SK-N-SH treated with all-trans-retinoic acid at 6 μM for 48 hours (cell line): ENCODE data around the gene SFI1.

Experiments used
- ATAC-seq: fragments of 200-7000 bp; cut with Tn5 transposase; 3 replicates; pipeline ENCODE4 v1.9.1; 2020; ENCODE audit warnings: mild to moderate bottlenecking, moderate library complexity
- ARNTL ChIP-seq: fragments of 450-650 bp; formaldehyde crosslinking; IDR thresholded peaks from 2 replicates; pipeline ENCODE4 v1.5.0; 2020; ENCODE audit warnings: low read depth, mild to moderate bottlenecking, moderate library complexity, borderline replicate concordance
- BACH2 ChIP-seq: fragments of 250-450 bp; sonication (Bioruptor Pico); IDR thresholded peaks from 2 replicates; pipeline ENCODE4 v1.9.0; 2021; ENCODE audit warnings: mild to moderate bottlenecking, borderline replicate concordance
- CSDC2 ChIP-seq: fragments of 250-450 bp; sonication (Bioruptor Pico); IDR thresholded peaks from 2 replicates; pipeline ENCODE4 v1.5.0; 2020; ENCODE audit warnings: mild to moderate bottlenecking, moderate library complexity
- ESRRG ChIP-seq: fragments of 250-450 bp; sonication (Bioruptor Pico); IDR thresholded peaks from 2 replicates; pipeline ENCODE4 v1.6.1; 2021; ENCODE audit warnings: mild to moderate bottlenecking
- GLIS3 ChIP-seq: fragments of 250-450 bp; sonication (Bioruptor Pico); IDR thresholded peaks from 2 replicates; pipeline ENCODE4 v1.5.0; 2020; ENCODE audit warnings: mild to moderate bottlenecking, moderate library complexity
- ISL1 ChIP-seq: fragments of 250-450 bp; sonication (Bioruptor Pico); IDR thresholded peaks from 2 replicates; pipeline ENCODE4 v2.1.2; 2022; ENCODE audit warnings: mild to moderate bottlenecking, moderate library complexity
- OSR1 ChIP-seq: fragments of 250-450 bp; sonication (Bioruptor Pico); IDR thresholded peaks from 2 replicates; pipeline ENCODE4 v1.8.0; 2022; ENCODE audit warnings: moderate library complexity, mild to moderate bottlenecking, inconsistent platforms
- PATZ1 ChIP-seq: fragments of 250-450 bp; sonication (Bioruptor Pico); IDR thresholded peaks from 2 replicates; pipeline ENCODE4 v1.8.0; 2020; ENCODE audit warnings: mild to moderate bottlenecking, moderate library complexity, borderline replicate concordance
- PPARA ChIP-seq: fragments of 250-450 bp; sonication (Bioruptor Pico); IDR thresholded peaks from 2 replicates; pipeline ENCODE4 v1.5.0; 2020; ENCODE audit warnings: mild to moderate bottlenecking, borderline replicate concordance
- RARB ChIP-seq: fragments of 250-450 bp; sonication (Bioruptor Pico); IDR thresholded peaks from 2 replicates; pipeline ENCODE4 v1.8.0; 2021; ENCODE audit warnings: mild to moderate bottlenecking, moderate library complexity
- SNAI2 ChIP-seq: fragments of 250-450 bp; sonication (Bioruptor Pico); IDR thresholded peaks from 2 replicates; pipeline ENCODE4 v1.5.0; 2020; ENCODE audit warnings: mild to moderate bottlenecking, moderate library complexity
- TCF4 ChIP-seq: fragments of 250-450 bp; sonication (Bioruptor Pico); IDR thresholded peaks from 2 replicates; pipeline ENCODE4 v1.8.0; 2021; ENCODE audit warnings: mild to moderate bottlenecking, moderate library complexity, borderline replicate concordance
- TOX ChIP-seq: fragments of 250-450 bp; sonication (Bioruptor Pico); IDR thresholded peaks from 2 replicates; pipeline ENCODE4 v1.8.0; 2021; ENCODE audit warnings: mild to moderate bottlenecking, moderate library complexity, borderline replicate concordance
- ZC3H10 ChIP-seq: fragments of 250-450 bp; sonication (Bioruptor Pico); IDR thresholded peaks from 2 replicates; pipeline ENCODE4 v1.5.1; 2021; ENCODE audit warnings: mild to moderate bottlenecking, moderate library complexity
- ZFP3 ChIP-seq: fragments of 250-450 bp; sonication (Bioruptor Pico); IDR thresholded peaks from 2 replicates; pipeline ENCODE4 v1.5.0; 2020; ENCODE audit warnings: mild to moderate bottlenecking, moderate library complexity
- ZFP30 ChIP-seq: fragments of 450-650 bp; formaldehyde crosslinking; IDR thresholded peaks from 2 replicates; pipeline ENCODE4 v1.5.0; 2022; ENCODE audit warnings: mild to moderate bottlenecking, moderate library complexity
- ZNF70 ChIP-seq: fragments of 450-650 bp; formaldehyde crosslinking; IDR thresholded peaks from 2 replicates; pipeline ENCODE4 v1.5.0; 2020; ENCODE audit warnings: mild to moderate bottlenecking, moderate library complexity
- ZNF8 ChIP-seq: fragments of 450-650 bp; formaldehyde crosslinking; IDR thresholded peaks from 2 replicates; pipeline ENCODE4 v1.5.0; 2020; ENCODE audit warnings: mild to moderate bottlenecking, moderate library complexity
- TF ChIP-seq, protein P1 (sequence below): fragments of 250-450 bp; sonication (Bioruptor Pico); IDR thresholded peaks from 2 replicates; pipeline ENCODE4 v1.5.1; 2020; ENCODE audit warnings: low read depth, mild to moderate bottlenecking, moderate library complexity
- TF ChIP-seq, protein P2 (sequence below): fragments of 250-450 bp; sonication (Bioruptor Pico); IDR thresholded peaks from 2 replicates; pipeline ENCODE4 v1.5.1; 2021; ENCODE audit warnings: mild to moderate bottlenecking, moderate library complexity
- TF ChIP-seq, protein P3 (sequence below): fragments of 250-450 bp; sonication (Bioruptor Pico); IDR thresholded peaks from 2 replicates; pipeline ENCODE4 v1.5.0; 2020; ENCODE audit warnings: mild to moderate bottlenecking, moderate library complexity

Gene SFI1

DNA sequence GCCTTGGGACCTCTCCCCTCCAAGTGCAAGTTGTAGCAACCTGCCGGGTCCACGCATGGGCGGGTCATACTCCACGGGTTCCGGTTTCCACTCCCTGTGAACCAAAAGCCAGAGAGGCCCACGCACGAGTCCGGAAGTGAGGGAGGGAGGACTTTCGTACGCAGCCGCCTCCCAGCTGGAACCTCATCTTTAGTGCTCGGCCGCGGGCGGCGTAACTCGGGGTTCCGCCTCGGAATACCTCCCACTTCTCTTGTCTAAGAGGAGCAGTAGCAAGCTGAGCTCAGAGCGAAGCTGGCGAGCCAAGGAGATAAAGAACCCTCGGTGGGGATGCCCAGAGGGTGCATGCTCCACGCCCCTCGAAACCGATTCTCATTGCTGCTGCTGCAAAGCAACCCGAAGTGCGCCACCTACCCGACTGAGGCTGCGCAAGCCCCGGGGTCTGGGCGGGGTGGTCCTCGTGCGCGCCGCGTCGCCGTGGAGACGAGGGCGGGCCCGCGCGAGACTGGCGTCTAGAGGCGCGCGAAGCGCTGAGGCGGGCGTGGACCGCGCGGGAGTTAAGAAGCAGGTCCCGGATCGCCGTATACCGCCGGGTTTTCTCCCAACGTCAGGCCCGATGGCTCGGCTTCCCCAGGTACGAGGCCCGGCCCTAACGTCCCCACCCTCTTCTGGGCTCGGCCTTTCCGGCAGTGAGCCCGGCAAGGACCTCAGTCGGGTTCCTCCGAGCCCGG, at the start of gene SFI1:
Gene SFI1, plus strand, starts transcription at position 530 of the 728 bp plus-strand sequence. CDS start 11,749 bp downstream, outside the sequence.
- no peak; the same call in 1 of the 2 replicates for TF ChIP-seq PATZ1 (CRISPR knock-in tag)
- TF ChIP-seq, protein P1, sequence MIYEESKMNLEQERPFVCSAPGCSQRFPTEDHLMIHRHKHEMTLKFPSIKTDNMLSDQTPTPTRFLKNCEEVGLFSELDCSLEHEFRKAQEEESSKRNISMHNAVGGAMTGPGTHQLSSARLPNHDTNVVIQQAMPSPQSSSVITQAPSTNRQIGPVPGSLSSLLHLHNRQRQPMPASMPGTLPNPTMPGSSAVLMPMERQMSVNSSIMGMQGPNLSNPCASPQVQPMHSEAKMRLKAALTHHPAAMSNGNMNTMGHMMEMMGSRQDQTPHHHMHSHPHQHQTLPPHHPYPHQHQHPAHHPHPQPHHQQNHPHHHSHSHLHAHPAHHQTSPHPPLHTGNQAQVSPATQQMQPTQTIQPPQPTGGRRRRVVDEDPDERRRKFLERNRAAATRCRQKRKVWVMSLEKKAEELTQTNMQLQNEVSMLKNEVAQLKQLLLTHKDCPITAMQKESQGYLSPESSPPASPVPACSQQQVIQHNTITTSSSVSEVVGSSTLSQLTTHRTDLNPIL (CRISPR knock-in tag): no peak
- TF ChIP-seq TCF4: no peak
- TF ChIP-seq, all 23 proteins: peak for 0
- peak; percentile 98 for ATAC-seq

DNA sequence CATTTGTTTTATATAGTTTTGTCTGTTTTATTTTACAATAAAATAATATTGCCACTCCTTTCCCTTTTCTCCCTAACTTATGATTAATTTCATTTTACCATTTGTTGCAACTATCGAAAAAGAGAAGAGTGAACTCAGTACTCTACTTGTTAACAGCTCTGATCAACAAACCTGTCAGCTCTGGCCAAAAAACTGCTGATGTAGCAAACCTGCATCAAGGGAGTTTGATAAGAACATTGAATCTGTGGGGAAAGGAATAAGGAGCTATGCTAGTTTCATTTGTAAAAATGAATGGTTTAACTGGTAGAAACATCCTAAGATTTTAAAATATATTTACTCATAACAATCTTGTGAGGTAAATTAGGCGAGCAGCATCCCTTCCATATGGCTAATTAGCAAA, 49.6 kb upstream of the SFI1 start:
- no peak for ATAC-seq

GRCh38 chr22:31447337-31447736, 49.0 kb upstream of the SFI1 start:
- ATAC-seq: no peak
- TF ChIP-seq, protein P2, sequence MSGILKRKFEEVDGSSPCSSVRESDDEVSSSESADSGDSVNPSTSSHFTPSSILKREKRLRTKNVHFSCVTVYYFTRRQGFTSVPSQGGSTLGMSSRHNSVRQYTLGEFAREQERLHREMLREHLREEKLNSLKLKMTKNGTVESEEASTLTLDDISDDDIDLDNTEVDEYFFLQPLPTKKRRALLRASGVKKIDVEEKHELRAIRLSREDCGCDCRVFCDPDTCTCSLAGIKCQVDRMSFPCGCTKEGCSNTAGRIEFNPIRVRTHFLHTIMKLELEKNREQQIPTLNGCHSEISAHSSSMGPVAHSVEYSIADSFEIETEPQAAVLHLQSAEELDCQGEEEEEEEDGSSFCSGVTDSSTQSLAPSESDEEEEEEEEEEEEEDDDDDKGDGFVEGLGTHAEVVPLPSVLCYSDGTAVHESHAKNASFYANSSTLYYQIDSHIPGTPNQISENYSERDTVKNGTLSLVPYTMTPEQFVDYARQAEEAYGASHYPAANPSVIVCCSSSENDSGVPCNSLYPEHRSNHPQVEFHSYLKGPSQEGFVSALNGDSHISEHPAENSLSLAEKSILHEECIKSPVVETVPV (CRISPR knock-in tag): no peak
- TF ChIP-seq ZC3H10 (no peak), ARNTL (CRISPR knock-in tag) (no peak), ZFP30 (no peak), ZNF8 (no peak), ISL1 (no peak), OSR1 (CRISPR knock-in tag) (no peak), SNAI2 (no peak), CSDC2 (CRISPR knock-in tag) (no peak), RARB (CRISPR knock-in tag) (no peak), TCF4 (no peak), ESRRG (CRISPR knock-in tag) (no peak), ZNF70 (CRISPR knock-in tag) (no peak), BACH2 (no peak)
- TF ChIP-seq, protein P3, sequence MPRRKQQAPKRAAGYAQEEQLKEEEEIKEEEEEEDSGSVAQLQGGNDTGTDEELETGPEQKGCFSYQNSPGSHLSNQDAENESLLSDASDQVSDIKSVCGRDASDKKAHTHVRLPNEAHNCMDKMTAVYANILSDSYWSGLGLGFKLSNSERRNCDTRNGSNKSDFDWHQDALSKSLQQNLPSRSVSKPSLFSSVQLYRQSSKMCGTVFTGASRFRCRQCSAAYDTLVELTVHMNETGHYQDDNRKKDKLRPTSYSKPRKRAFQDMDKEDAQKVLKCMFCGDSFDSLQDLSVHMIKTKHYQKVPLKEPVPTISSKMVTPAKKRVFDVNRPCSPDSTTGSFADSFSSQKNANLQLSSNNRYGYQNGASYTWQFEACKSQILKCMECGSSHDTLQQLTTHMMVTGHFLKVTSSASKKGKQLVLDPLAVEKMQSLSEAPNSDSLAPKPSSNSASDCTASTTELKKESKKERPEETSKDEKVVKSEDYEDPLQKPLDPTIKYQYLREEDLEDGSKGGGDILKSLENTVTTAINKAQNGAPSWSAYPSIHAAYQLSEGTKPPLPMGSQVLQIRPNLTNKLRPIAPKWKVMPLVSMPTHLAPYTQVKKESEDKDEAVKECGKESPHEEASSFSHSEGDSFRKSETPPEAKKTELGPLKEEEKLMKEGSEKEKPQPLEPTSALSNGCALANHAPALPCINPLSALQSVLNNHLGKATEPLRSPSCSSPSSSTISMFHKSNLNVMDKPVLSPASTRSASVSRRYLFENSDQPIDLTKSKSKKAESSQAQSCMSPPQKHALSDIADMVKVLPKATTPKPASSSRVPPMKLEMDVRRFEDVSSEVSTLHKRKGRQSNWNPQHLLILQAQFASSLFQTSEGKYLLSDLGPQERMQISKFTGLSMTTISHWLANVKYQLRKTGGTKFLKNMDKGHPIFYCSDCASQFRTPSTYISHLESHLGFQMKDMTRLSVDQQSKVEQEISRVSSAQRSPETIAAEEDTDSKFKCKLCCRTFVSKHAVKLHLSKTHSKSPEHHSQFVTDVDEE (CRISPR knock-in tag): no peak

More for the DNA sequence above, 49.6 kb upstream of the SFI1 start:
- TF ChIP-seq, protein P1 (CRISPR knock-in tag): no peak
- TF ChIP-seq ARNTL (CRISPR knock-in tag): no peak
- no peak for TF ChIP-seq TOX
- TF ChIP-seq ZFP3: no peak
- TF ChIP-seq, protein P2 (CRISPR knock-in tag): no peak
- TF ChIP-seq ESRRG (CRISPR knock-in tag): no peak
- no peak for TF ChIP-seq ZC3H10
- no peak for TF ChIP-seq GLIS3 (CRISPR knock-in tag)
- TF ChIP-seq ZNF70 (CRISPR knock-in tag): no peak
- TF ChIP-seq OSR1 (CRISPR knock-in tag): no peak
- TF ChIP-seq PPARA (CRISPR knock-in tag): no peak
- no peak for TF ChIP-seq CSDC2 (CRISPR knock-in tag)
- TF ChIP-seq SNAI2: no peak
- TF ChIP-seq ZNF8: no peak
- no peak for TF ChIP-seq PATZ1 (CRISPR knock-in tag)
- TF ChIP-seq ZFP30: no peak
